GM12878 (cell line): ENCODE data around the gene CACNA1A. TPM values are rescaled to one million over a fixed set of nuclear protein-coding genes. Genes with fewer than 3 reads are reported as not detected.

Source experiments
- CREM ChIP-seq: IDR thresholded peaks from 2 replicates; pipeline ENCODE4 v1.6.1; 2014; ENCODE audit warnings: antibody characterized with exemption, low read depth
- HDAC6 ChIP-seq: fragments of 200-600 bp; sonication (generic); IDR thresholded peaks from one replicate; pipeline ENCODE4 v1.8.0; 2017; ENCODE audit warnings: antibody characterized with exemption; ENCODE audit not compliant: unreplicated experiment
- KDM1A ChIP-seq: fragments of 200-600 bp; sonication (generic); IDR thresholded peaks from 2 replicates; pipeline ENCODE4 v1.6.1; 2016; ENCODE audit warnings: borderline replicate concordance
- MTA2 ChIP-seq: fragments of 450-650 bp; IDR thresholded peaks from 2 replicates; pipeline ENCODE4 v1.6.1; 2016; ENCODE audit warnings: low read depth, mild to moderate bottlenecking, moderate library complexity
- NR2C2 ChIP-seq: IDR thresholded peaks from 2 replicates; pipeline ENCODE4 v1.6.1; 2011; ENCODE audit warnings: borderline replicate concordance, low read depth; ENCODE audit not compliant: control insufficient read depth, insufficient read length
- PAX5 ChIP-seq: IDR thresholded peaks from 2 replicates; pipeline ENCODE4 v1.6.1; 2011; ENCODE audit warnings: low read depth, low read length, borderline replicate concordance
- PML ChIP-seq: IDR thresholded peaks from 2 replicates; pipeline ENCODE4 v1.6.1; 2012; ENCODE audit warnings: low read length, inconsistent platforms
- POLR2A ChIP-seq: IDR thresholded peaks from 2 replicates; pipeline ENCODE4 v1.6.1; 2011; ENCODE audit warnings: low read depth, mild to moderate bottlenecking, low read length
- SMC3 ChIP-seq: IDR thresholded peaks from 2 replicates; pipeline ENCODE4 v1.6.1; 2011; ENCODE audit warnings: low read length, improper control_type of control experiment, borderline replicate concordance
- ZZZ3 ChIP-seq: IDR thresholded peaks from 2 replicates; pipeline ENCODE4 v1.6.1; 2011; ENCODE audit warnings: low read depth; ENCODE audit not compliant: control insufficient read depth, insufficient read length
- polyA plus RNA-seq, 11 experiments: library from polyadenylated mRNA; depleted of rRNA in 4 of 11; unstranded in 6 of 11; stranded (reverse) in 5 of 11; fragments of >200 nt; fragmentation: Nextera tagmentation in 4 of 11; fragmentation: Illumina TruSeq in 1 of 11; extraction: Ambion mirVana in 4 of 11; extraction: Trizol in 1 of 11; gene quantifications; 1 replicate in 1 of 11; 2 replicates in 10 of 11; pipeline versions ENCODE4 v1.2.1 to v1.2.3, GENCODE V29; 2011 to 2016; ENCODE audit warnings: inconsistent platforms in 2 of 11, missing spikeins in 2 of 11, low read depth in 1 of 11
- total RNA-seq, 4 experiments: library from RNA; depleted of rRNA in 3 of 4; stranded (reverse); fragments of >200 nt in 3 of 4; fragmentation: Illumina TruSeq in 1 of 4; extraction: Trizol in 1 of 4; gene quantifications; 2 replicates each; pipeline versions ENCODE4 v1.2.1 to v1.2.3, GENCODE V29; 2013 to 2021
- TF ChIP-seq, protein P1 (sequence below): fragments of 450-650 bp; IDR thresholded peaks from 2 replicates; pipeline ENCODE4 v1.6.1; 2017; ENCODE audit warnings: mild to moderate bottlenecking, moderate library complexity
- TF ChIP-seq, protein P2 (sequence below), 3 experiments: IDR thresholded peaks in 2 of 3; conservative IDR thresholded peaks in 1 of 3; 2 replicates each; pipeline ENCODE4 v1.5.1; 2011; ENCODE audit warnings: low read depth in 3 of 3, low read length in 3 of 3, mild to moderate bottlenecking in 3 of 3, control low read depth in 2 of 3, moderate library complexity in 2 of 3, inconsistent platforms in 1 of 3, mixed read lengths in 1 of 3; ENCODE audit not compliant: control insufficient read depth in 2 of 3, insufficient read depth in 1 of 3; ENCODE audit errors: extremely low read depth in 1 of 3
- TF ChIP-seq, protein P3 (sequence below): IDR thresholded peaks from 2 replicates; pipeline ENCODE4 v1.6.1; 2012; ENCODE audit warnings: mild to moderate bottlenecking, low read depth, low read length
- TF ChIP-seq, protein P4 (sequence below): fragments of 450-650 bp; formaldehyde crosslinking; IDR thresholded peaks from 2 replicates; pipeline ENCODE4 v1.5.0; 2022; ENCODE audit warnings: mild to moderate bottlenecking, missing genetic modification characterization
- TF ChIP-seq, protein P5 (sequence below): fragments of 450-650 bp; IDR thresholded peaks from 2 replicates; pipeline ENCODE4 v1.6.1; 2016; ENCODE audit warnings: mild to moderate bottlenecking

The CACNA1A gene
- total and polyA plus RNA-seq, 10 of the 15 experiments (the other 5 are each of a cell fraction or from before 2014, with no cell fraction given): 1.1 to 4.4 (median 2.5) TPM

DNA sequence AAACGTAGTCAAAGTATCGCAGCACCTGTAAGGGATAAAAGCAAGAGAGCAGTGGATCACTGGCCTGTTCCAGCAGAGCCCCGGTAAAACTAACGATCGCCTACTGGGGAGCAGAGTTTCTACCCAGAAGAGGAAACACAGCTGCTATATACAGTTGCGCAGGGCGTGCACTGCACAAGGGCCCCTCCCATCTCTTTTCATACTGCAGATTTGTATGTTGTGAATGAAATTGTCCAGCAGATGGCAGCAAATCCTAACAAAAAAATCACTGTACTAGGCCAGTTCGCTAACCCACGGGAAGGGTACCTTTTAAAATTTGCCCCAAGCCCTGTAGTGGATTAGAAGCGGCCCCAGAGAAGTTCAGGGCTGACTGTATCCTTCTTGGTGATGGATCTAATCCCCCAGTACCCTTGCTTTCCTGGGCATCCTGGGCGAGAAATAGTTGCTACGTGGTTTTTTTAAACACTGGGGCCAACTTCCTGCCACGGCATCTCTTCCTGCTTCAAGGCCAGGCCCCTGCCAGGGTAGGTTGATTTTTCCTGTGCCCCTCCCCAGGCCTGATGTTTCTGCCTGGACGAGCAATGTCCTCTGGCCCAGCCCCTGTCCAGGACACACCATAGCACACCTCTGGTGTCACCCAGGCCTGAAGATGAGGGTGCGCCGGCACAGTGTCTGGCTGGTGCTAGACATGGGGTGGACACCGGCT is 229.0 kb downstream of the CACNA1A start (continued):
- TF ChIP-seq, protein P1, sequence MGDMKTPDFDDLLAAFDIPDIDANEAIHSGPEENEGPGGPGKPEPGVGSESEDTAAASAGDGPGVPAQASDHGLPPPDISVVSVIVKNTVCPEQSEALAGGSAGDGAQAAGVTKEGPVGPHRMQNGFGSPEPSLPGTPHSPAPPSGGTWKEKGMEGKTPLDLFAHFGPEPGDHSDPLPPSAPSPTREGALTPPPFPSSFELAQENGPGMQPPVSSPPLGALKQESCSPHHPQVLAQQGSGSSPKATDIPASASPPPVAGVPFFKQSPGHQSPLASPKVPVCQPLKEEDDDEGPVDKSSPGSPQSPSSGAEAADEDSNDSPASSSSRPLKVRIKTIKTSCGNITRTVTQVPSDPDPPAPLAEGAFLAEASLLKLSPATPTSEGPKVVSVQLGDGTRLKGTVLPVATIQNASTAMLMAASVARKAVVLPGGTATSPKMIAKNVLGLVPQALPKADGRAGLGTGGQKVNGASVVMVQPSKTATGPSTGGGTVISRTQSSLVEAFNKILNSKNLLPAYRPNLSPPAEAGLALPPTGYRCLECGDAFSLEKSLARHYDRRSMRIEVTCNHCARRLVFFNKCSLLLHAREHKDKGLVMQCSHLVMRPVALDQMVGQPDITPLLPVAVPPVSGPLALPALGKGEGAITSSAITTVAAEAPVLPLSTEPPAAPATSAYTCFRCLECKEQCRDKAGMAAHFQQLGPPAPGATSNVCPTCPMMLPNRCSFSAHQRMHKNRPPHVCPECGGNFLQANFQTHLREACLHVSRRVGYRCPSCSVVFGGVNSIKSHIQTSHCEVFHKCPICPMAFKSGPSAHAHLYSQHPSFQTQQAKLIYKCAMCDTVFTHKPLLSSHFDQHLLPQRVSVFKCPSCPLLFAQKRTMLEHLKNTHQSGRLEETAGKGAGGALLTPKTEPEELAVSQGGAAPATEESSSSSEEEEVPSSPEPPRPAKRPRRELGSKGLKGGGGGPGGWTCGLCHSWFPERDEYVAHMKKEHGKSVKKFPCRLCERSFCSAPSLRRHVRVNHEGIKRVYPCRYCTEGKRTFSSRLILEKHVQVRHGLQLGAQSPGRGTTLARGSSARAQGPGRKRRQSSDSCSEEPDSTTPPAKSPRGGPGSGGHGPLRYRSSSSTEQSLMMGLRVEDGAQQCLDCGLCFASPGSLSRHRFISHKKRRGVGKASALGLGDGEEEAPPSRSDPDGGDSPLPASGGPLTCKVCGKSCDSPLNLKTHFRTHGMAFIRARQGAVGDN: no peak
- TF ChIP-seq KDM1A: no peak
- TF ChIP-seq, protein P2, sequence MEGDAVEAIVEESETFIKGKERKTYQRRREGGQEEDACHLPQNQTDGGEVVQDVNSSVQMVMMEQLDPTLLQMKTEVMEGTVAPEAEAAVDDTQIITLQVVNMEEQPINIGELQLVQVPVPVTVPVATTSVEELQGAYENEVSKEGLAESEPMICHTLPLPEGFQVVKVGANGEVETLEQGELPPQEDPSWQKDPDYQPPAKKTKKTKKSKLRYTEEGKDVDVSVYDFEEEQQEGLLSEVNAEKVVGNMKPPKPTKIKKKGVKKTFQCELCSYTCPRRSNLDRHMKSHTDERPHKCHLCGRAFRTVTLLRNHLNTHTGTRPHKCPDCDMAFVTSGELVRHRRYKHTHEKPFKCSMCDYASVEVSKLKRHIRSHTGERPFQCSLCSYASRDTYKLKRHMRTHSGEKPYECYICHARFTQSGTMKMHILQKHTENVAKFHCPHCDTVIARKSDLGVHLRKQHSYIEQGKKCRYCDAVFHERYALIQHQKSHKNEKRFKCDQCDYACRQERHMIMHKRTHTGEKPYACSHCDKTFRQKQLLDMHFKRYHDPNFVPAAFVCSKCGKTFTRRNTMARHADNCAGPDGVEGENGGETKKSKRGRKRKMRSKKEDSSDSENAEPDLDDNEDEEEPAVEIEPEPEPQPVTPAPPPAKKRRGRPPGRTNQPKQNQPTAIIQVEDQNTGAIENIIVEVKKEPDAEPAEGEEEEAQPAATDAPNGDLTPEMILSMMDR (IDR thresholded peaks at IDR 0.05 in 2 of 3, conservative IDR thresholded peaks at IDR 0.05 in 1 of 3; ENCODE audit: control insufficient read depth in 2 of 3, extremely low read depth in 1 of 3, insufficient read depth in 1 of 3, low read depth in 3 of 3, low read length in 3 of 3): peak; percentile 43 to 79 (median 67); a peak in 5 of 6 replicates
- TF ChIP-seq, protein P3, sequence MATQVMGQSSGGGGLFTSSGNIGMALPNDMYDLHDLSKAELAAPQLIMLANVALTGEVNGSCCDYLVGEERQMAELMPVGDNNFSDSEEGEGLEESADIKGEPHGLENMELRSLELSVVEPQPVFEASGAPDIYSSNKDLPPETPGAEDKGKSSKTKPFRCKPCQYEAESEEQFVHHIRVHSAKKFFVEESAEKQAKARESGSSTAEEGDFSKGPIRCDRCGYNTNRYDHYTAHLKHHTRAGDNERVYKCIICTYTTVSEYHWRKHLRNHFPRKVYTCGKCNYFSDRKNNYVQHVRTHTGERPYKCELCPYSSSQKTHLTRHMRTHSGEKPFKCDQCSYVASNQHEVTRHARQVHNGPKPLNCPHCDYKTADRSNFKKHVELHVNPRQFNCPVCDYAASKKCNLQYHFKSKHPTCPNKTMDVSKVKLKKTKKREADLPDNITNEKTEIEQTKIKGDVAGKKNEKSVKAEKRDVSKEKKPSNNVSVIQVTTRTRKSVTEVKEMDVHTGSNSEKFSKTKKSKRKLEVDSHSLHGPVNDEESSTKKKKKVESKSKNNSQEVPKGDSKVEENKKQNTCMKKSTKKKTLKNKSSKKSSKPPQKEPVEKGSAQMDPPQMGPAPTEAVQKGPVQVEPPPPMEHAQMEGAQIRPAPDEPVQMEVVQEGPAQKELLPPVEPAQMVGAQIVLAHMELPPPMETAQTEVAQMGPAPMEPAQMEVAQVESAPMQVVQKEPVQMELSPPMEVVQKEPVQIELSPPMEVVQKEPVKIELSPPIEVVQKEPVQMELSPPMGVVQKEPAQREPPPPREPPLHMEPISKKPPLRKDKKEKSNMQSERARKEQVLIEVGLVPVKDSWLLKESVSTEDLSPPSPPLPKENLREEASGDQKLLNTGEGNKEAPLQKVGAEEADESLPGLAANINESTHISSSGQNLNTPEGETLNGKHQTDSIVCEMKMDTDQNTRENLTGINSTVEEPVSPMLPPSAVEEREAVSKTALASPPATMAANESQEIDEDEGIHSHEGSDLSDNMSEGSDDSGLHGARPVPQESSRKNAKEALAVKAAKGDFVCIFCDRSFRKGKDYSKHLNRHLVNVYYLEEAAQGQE: 0 out of 2 replicates have a peak, but pooled peaks have one; percentile 20
- TF ChIP-seq, protein P4, sequence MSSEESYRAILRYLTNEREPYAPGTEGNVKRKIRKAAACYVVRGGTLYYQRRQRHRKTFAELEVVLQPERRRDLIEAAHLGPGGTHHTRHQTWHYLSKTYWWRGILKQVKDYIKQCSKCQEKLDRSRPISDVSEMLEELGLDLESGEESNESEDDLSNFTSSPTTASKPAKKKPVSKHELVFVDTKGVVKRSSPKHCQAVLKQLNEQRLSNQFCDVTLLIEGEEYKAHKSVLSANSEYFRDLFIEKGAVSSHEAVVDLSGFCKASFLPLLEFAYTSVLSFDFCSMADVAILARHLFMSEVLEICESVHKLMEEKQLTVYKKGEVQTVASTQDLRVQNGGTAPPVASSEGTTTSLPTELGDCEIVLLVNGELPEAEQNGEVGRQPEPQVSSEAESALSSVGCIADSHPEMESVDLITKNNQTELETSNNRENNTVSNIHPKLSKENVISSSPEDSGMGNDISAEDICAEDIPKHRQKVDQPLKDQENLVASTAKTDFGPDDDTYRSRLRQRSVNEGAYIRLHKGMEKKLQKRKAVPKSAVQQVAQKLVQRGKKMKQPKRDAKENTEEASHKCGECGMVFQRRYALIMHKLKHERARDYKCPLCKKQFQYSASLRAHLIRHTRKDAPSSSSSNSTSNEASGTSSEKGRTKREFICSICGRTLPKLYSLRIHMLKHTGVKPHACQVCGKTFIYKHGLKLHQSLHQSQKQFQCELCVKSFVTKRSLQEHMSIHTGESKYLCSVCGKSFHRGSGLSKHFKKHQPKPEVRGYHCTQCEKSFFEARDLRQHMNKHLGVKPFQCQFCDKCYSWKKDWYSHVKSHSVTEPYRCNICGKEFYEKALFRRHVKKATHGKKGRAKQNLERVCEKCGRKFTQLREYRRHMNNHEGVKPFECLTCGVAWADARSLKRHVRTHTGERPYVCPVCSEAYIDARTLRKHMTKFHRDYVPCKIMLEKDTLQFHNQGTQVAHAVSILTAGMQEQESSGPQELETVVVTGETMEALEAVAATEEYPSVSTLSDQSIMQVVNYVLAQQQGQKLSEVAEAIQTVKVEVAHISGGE (CRISPR knock-in tag): no peak
- no peak for TF ChIP-seq ZZZ3
- TF ChIP-seq CREM: no peak
- TF ChIP-seq HDAC6: no peak
- TF ChIP-seq, protein P5, sequence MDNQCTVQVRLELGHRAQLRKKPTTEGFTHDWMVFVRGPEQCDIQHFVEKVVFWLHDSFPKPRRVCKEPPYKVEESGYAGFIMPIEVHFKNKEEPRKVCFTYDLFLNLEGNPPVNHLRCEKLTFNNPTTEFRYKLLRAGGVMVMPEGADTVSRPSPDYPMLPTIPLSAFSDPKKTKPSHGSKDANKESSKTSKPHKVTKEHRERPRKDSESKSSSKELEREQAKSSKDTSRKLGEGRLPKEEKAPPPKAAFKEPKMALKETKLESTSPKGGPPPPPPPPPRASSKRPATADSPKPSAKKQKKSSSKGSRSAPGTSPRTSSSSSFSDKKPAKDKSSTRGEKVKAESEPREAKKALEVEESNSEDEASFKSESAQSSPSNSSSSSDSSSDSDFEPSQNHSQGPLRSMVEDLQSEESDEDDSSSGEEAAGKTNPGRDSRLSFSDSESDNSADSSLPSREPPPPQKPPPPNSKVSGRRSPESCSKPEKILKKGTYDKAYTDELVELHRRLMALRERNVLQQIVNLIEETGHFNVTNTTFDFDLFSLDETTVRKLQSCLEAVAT: no peak
- TF ChIP-seq POLR2A: no peak
- peak; percentile 59; the same call in 1 of the 2 replicates for TF ChIP-seq SMC3
- TF ChIP-seq PML: no peak
- TF ChIP-seq NR2C2: no peak
- TF ChIP-seq PAX5: no peak
- no peak for TF ChIP-seq MTA2
